GM19372 (cell line): ENCODE measurements around the gene S100A7A.
"Not testable (repeated sequence)": the region's sequence is repeated elsewhere in the genome, so short reads cannot be mapped to it uniquely, and the experiment has no call there.

ENCODE experiments used
- ATAC-seq: cut with Tn5 transposase; IDR thresholded peaks from one replicate; pipeline ENCODE4 v1.9.1; 2021; ENCODE audit warnings: mild to moderate bottlenecking, low read depth, moderate library complexity; ENCODE audit not compliant: unreplicated experiment

Gene S100A7A

GRCh38 chr1:153447498-153448170 lies 31.3 kb downstream of the S100A7A start:
- no peak for ATAC-seq

DNA sequence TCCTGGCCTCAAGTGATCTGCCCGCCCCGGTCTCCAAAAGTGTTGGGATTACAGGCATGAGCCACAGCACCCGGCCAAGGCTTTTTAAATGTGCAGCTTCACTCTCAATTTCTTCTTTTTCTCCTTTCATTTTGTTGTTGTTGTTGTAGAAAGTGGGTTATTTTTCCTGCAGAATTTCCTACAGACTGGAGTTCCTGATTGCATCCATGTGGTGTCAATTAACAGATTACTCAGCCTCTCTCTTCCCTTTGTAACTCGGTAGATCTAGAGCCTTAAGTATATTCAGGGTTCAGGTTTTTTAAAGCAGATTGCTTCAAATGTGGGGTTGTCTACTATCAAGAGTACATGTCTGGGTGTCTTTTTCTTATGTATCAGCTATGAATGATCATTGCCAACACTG lies 32.5 kb downstream of the S100A7A start:
- not testable (repeated sequence) for ATAC-seq

DNA sequence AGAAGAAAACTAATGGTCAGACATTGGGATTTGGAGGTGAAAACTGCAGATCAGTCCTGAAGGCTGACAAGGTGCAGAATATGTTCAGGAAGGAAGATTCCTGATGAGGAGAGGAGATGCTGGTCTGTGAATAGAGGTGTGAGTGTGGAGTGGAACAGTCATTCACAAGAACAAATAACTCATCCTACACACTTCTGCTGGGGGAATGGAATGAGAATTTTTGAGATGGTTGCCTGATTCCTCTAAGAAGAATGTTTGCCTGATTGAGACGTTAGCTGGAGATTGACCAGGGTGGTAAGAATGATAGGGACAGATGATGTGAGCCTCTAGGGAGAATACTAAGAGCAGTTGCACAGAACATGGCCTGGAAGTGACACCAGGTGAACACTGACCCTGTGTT lies 40.1 kb downstream of the S100A7A start:
- ATAC-seq = no peak

DNA sequence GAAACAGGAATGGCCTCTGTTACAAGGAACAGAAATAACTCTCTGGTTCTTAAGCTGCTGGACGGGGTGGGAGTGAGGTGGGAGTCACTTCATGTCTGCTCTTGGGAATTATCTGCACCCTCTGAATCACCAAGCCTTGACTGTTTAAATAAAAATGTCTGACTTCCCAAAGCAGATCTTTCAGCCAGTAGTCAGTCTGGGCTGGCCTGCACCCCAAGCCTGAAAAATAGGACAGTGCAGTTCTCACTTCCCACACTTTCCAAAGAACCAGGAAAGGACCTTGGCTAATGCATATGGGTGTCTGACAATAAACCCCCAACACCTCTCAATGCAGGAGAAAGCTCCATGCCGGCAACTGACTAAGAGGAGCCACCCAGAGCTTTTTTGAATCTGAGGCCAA lies 43.3 kb downstream of the S100A7A start:
- no peak for ATAC-seq

DNA sequence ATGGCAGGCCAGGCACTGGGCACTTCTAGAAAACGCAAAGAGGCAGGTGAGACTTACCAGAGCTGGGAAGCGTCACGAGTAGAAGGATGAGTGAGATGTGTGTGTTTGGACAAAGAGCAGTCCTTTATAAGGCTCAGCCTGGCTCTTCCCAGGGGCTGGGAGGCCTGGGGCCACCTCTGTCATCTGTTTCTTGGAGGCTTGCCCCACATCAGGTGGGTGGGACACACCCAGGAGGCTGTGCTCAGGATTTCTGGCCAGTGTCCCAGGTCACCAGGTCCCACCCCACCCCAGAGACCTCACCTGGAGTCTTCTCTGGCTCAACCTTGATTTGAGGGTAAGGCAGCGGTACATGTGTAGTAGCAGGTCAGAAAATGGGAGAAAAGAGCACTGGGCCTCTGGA lies 44.2 kb downstream of the S100A7A start, which contains the start of gene S100A7:
S100A7 (minus strand) TSS at position 101 of the 400 bp plus-strand sequence. CDS start 1,638 bp downstream, outside the sequence.
- no peak for ATAC-seq

DNA sequence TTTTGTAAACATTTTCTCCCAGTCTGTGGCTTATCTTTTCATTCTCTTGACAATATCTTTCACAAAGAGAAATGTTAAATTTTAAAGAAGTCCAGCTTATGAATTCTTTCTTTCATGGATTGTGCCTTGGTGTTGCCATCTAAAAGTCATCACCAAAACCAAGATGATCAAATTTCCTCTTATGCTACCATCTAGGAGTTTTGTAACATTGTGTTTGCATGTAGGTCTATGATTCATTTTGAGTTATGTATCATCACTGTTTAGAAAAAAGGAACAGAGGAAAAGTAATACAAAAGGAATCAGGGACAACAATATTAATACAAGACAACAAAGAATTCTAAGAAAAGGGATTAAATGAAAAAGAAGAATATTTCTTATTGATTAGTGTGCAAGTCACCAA lies 46.4 kb downstream of the S100A7A start:
- not testable (repeated sequence) for ATAC-seq

- no peak for ATAC-seq
Observed at GRCh38 chr1:153465811-153466636, 49.7 kb downstream of the S100A7A start.

DNA sequence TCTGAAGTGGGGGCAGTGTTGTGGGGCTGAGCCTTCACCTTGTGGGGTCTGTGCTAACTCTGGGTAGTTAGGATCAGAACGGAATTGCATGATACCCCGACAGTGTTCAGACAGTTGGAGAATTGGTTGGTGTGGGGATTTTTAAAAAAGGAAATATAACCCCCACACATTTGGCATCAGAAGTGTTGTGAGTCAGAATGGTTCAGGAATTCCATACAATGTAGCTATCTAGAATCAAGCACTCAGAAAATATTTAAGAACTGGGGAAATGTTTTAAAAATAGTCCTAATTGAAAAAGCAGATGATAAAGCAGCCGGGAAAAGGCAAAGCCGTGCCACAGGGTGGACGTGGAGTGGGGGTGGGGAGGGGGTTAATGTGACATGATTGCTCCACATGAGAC lies 50.6 kb downstream of the S100A7A start:
- ATAC-seq = no peak

DNA sequence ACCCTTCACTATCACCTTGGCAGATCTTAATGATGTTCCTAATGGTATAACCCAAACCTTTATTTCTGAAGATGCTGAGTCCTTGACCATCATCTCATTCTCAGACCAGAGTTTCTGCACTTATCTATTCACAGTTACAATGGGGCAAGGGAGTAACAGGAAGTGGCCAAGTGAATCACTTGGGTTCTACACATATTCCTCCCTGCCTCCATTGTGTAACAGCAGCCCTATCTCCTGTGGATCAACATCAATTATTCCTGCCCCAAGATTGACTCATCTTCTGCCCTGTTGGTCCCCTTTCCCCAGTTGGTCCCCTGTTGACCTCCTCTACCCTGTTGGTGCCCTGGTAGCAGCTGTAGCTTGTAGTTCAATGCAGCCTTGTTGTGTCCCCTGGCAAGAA lies 54.4 kb downstream of the S100A7A start:
- ATAC-seq = no peak
